ENCODE measurements around the gene CA9.

CA9 gene

DNA sequence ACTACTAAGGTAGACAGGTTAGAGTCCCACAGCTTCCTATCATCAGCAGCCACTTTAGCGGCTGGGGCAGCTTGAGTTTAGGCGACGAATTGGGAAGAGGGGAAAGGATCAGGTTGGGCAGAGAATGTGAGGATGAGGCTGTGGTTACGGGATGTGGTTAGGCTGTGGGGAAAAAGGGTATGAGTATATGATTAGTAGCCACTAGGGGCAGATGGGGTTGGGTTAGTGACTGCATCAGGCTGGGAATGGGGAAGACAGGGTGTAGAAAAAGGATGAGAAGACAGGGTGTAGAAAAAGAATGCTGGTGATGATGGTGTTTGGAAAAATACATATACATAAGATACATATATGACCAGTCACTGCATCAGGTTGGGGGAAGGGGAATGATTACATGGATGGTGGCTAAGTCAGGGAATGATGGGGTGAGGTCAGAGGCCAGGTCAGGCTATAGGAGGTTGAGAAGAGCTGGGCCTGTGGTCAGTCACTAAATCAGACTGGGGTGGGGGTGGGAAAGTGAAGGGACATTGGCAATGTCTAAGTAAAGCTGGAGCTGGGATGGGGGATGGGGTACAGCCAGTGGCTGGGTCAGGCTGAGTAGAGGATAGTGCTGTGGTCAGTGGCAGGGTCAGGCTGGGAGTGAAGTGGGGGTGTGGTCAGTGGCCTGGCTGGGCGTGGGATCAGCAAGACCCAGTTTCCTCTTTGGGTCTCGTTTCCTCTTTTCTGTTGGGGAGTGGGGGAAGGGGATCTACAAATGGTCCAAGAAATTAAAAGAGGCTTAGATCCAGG, 56.2 kb downstream of the CA9 start:
- Histone ChIP-seq H3K27me3 (ENCODE audit: low read length) (no peaks in the 10 kb centered on the region), H3K9me2 (replicated peaks; ENCODE audit: insufficient read depth, low read length) (no peaks in the 10 kb centered on the region), H2AFZ (ENCODE audit: low read depth, low read length, severe bottlenecking) (no peak overlapping the region), H4K20me1 (ENCODE audit: low read depth, low read length) (no peaks in the 10 kb centered on the region; the same call in 1 of the 2 replicates), H3K9me3 (ENCODE audit: insufficient read depth, low read length) (no peaks in the 10 kb centered on the region), H3K4me2 (ENCODE audit: low read depth, low read length, poor library complexity, severe bottlenecking) (peak overlapping the region; percentile 95), H3F3A (ENCODE audit: insufficient read depth) (peaks cover 10% of the 10 kb centered on the region; the same call in 1 of the 2 replicates), H3K27ac (ENCODE audit: low read depth, low read length) (no peak overlapping the region), H3K9ac (ENCODE audit: low read length) (peak overlapping the region; percentile 9; the same call in 1 of the 2 replicates), H3K36me3 (ENCODE audit: low read length) (no peaks in the 10 kb centered on the region), H3K79me2 (ENCODE audit: insufficient read depth, low read length) (peaks cover 60% of the 10 kb centered on the region), H3K4me3 (ENCODE audit: insufficient read depth, low read length, poor library complexity, severe bottlenecking) (peak overlapping the region; percentile 87)
- TF ChIP-seq, protein P1, sequence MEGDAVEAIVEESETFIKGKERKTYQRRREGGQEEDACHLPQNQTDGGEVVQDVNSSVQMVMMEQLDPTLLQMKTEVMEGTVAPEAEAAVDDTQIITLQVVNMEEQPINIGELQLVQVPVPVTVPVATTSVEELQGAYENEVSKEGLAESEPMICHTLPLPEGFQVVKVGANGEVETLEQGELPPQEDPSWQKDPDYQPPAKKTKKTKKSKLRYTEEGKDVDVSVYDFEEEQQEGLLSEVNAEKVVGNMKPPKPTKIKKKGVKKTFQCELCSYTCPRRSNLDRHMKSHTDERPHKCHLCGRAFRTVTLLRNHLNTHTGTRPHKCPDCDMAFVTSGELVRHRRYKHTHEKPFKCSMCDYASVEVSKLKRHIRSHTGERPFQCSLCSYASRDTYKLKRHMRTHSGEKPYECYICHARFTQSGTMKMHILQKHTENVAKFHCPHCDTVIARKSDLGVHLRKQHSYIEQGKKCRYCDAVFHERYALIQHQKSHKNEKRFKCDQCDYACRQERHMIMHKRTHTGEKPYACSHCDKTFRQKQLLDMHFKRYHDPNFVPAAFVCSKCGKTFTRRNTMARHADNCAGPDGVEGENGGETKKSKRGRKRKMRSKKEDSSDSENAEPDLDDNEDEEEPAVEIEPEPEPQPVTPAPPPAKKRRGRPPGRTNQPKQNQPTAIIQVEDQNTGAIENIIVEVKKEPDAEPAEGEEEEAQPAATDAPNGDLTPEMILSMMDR (IDR thresholded peaks at IDR 0.05; ENCODE audit: insufficient read depth, low read length, poor library complexity, severe bottlenecking) = peak; percentile 65
- no peak for TF ChIP-seq EZH2phosphoT487 (conservative IDR thresholded peaks at IDR 0.05; ENCODE audit: low read length)

DNA sequence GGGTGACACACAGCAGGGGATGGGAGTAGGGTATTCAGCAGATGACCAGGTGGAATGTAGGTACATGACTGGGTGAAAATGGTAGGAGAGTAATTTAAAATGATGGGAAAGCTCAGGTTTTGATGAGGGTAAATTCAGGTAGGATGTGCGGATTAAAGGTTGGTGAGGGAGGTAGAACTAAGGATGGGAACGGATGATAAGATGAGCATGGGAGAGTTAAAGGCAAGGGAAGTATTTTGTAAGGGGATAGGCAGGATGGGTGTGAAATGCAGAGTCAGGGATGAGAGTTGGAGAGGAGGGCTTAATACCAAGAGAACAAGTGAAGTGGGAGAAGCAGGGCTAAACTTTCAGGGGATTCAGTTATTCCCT, 56.7 kb downstream of the CA9 start:
- Histone ChIP-seq H3K9me3 (ENCODE audit: insufficient read depth, low read length) (no peaks in the 10 kb centered on the region), H2AFZ (ENCODE audit: low read depth, low read length, severe bottlenecking) (no peak overlapping the region), H3K9me2 (replicated peaks; ENCODE audit: insufficient read depth, low read length) (no peaks in the 10 kb centered on the region), H4K20me1 (ENCODE audit: low read depth, low read length) (no peaks in the 10 kb centered on the region; the same call in 1 of the 2 replicates), H3K9ac (ENCODE audit: low read length) (peak overlapping the region; percentile 76; the same call in 1 of the 2 replicates), H3K27me3 (ENCODE audit: low read length) (no peaks in the 10 kb centered on the region), H3F3A (ENCODE audit: insufficient read depth) (peaks cover 10% of the 10 kb centered on the region; the same call in 1 of the 2 replicates), H3K36me3 (ENCODE audit: low read length) (no peaks in the 10 kb centered on the region), H3K4me2 (ENCODE audit: low read depth, low read length, poor library complexity, severe bottlenecking) (peak overlapping the region; percentile 95), H3K79me2 (ENCODE audit: insufficient read depth, low read length) (peaks cover 60% of the 10 kb centered on the region), H3K27ac (ENCODE audit: low read depth, low read length) (no peak overlapping the region), H3K4me3 (ENCODE audit: insufficient read depth, low read length, poor library complexity, severe bottlenecking) (peak overlapping the region; percentile 87)
- TF ChIP-seq EZH2phosphoT487 (conservative IDR thresholded peaks at IDR 0.05; ENCODE audit: low read length) = no peak
- TF ChIP-seq, protein P1 (IDR thresholded peaks at IDR 0.05; ENCODE audit: insufficient read depth, low read length, poor library complexity, severe bottlenecking) = no peak

Measured in SU-DHL-6 (cell line).